Body of pancreas (tissue), 4 donors: ENCODE data around the gene BTBD8.

Experiments
- POLR2A ChIP-seq, 3 donors: fragments of 450-650 bp; IDR thresholded peaks; one replicate each; pipeline ENCODE4 v1.6.1; 2016; ENCODE audit warnings: antibody characterized with exemption in 3 of 3, mild to moderate bottlenecking in 2 of 3
- TF ChIP-seq, protein P1 (sequence below), 7 experiments: fragments of 450-650 bp in 4 of 7; fragments of 200-600 bp in 3 of 7; sonication (generic) in 3 of 7; IDR thresholded peaks; one replicate each; pipeline ENCODE4 v1.5.1; 2016 to 2019; ENCODE audit warnings: antibody characterized with exemption in 7 of 7

DNA sequence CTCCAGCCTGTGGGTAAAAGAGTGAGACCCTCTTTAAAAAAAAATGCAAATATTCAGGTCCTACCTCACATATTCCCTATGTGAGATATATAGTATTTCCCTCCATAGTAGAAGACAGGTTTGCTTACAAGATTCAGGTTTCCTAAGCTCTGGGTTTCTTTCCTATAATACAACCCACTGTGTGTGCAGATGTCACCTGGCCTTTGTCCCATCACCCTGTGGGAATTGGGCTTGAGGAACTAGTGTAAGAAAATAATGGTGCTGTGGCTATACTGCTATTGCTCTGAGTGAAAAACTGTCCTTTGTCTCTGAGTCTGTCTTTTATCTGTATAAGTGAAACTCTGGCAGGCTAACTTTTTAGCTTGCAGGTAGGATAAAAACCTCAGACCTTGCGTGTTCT is 150.6 kb downstream of the BTBD8 start:
- TF ChIP-seq POLR2A (IDR thresholded peaks at IDR 0.05) = no peak
- TF ChIP-seq, protein P1, sequence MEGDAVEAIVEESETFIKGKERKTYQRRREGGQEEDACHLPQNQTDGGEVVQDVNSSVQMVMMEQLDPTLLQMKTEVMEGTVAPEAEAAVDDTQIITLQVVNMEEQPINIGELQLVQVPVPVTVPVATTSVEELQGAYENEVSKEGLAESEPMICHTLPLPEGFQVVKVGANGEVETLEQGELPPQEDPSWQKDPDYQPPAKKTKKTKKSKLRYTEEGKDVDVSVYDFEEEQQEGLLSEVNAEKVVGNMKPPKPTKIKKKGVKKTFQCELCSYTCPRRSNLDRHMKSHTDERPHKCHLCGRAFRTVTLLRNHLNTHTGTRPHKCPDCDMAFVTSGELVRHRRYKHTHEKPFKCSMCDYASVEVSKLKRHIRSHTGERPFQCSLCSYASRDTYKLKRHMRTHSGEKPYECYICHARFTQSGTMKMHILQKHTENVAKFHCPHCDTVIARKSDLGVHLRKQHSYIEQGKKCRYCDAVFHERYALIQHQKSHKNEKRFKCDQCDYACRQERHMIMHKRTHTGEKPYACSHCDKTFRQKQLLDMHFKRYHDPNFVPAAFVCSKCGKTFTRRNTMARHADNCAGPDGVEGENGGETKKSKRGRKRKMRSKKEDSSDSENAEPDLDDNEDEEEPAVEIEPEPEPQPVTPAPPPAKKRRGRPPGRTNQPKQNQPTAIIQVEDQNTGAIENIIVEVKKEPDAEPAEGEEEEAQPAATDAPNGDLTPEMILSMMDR (IDR thresholded peaks at IDR 0.05) = no peak
